Measurements from ENCODE around the gene CENPL. TPM values are rescaled to one million over a fixed set of nuclear protein-coding genes. Genes with fewer than 3 reads are reported as not detected.

The CENPL gene
- total and polyA plus RNA-seq, 10 of the 15 experiments (the other 5 are each of a cell fraction or from before 2014, with no cell fraction given), result 14.9 to 32.1 (median 24.5) TPM

GRCh38 chr1:173861731-173862145, 37.1 kb upstream of the CENPL start (continued):
- TF ChIP-seq, protein P1, sequence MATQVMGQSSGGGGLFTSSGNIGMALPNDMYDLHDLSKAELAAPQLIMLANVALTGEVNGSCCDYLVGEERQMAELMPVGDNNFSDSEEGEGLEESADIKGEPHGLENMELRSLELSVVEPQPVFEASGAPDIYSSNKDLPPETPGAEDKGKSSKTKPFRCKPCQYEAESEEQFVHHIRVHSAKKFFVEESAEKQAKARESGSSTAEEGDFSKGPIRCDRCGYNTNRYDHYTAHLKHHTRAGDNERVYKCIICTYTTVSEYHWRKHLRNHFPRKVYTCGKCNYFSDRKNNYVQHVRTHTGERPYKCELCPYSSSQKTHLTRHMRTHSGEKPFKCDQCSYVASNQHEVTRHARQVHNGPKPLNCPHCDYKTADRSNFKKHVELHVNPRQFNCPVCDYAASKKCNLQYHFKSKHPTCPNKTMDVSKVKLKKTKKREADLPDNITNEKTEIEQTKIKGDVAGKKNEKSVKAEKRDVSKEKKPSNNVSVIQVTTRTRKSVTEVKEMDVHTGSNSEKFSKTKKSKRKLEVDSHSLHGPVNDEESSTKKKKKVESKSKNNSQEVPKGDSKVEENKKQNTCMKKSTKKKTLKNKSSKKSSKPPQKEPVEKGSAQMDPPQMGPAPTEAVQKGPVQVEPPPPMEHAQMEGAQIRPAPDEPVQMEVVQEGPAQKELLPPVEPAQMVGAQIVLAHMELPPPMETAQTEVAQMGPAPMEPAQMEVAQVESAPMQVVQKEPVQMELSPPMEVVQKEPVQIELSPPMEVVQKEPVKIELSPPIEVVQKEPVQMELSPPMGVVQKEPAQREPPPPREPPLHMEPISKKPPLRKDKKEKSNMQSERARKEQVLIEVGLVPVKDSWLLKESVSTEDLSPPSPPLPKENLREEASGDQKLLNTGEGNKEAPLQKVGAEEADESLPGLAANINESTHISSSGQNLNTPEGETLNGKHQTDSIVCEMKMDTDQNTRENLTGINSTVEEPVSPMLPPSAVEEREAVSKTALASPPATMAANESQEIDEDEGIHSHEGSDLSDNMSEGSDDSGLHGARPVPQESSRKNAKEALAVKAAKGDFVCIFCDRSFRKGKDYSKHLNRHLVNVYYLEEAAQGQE (IDR thresholded peaks at IDR 0.05; ENCODE audit: low read depth, low read length), result no peak
- TF ChIP-seq SMC3 (IDR thresholded peaks at IDR 0.05; ENCODE audit: borderline replicate concordance, low read length) (no peak), EZH2 (IDR thresholded peaks at IDR 0.05; ENCODE audit: borderline replicate concordance, control insufficient read depth, low read depth, low read length) (no peak), MYC (IDR thresholded peaks at IDR 0.05; ENCODE audit: insufficient read depth, insufficient read length, insufficient replicate concordance, low read length, severe bottlenecking) (no peak), POLR2A (IDR thresholded peaks at IDR 0.05; ENCODE audit: low read depth, low read length) (peak; percentile 33; the same call in 1 of the 2 replicates), BHLHE40 (IDR thresholded peaks at IDR 0.05; ENCODE audit: borderline replicate concordance in 1 of 2, low read depth in 2 of 2, low read length in 1 of 2) (no peak)

DNA sequence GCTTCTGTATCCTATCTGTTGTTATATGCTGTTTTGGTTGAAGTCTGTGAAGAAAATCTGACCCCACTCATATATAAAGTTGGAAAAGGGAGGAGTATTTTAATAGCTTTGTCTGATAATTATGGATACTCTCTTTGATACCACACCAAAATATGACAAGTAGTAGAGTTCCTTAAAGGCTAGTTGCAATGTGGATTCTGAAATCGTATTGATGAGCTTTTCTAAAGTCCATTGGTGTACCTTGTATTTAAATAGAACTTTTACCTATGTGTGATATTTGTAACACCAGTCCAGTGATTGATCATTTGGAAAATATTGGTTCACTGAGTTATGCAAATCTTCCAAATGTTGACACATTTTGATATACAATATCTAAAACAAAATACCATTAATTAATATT, 35.4 kb upstream of the CENPL start:
- H3K4me2 ChIP-seq (ENCODE audit: control insufficient read depth, insufficient read depth), result no peak overlapping the region
- H3K9ac ChIP-seq (ENCODE audit: control insufficient read depth, insufficient read depth, low read length), result no peak overlapping the region
- 39% methylated on average over 1 of the region's 1 CpG for WGBS (ENCODE audit: insufficient coverage, insufficient replicate concordance, low lambda C conversion rate, missing lambda C conversion rate)
- no peaks in the 10 kb centered on the region for H4K20me1 ChIP-seq (ENCODE audit: control insufficient read depth, insufficient read depth)
- peaks cover 10% of the 10 kb centered on the region for H3K79me2 ChIP-seq (ENCODE audit: control insufficient read depth, insufficient read depth, low read length)
- no peak overlapping the region for H3K4me3 ChIP-seq
- RAD21 ChIA-PET (ENCODE audit: unreplicated experiment), result interaction anchor here (0.6 to 1.1 kb wide), 3 partner anchors 9 to 157 kb away, joined by 3 to 7 read pairs (median 4); no protein-coding TSS in a partner anchor
- in situ Hi-C loops (cut with MboI), result no loop called here
- H2AFZ ChIP-seq (ENCODE audit: control insufficient read depth, low read depth, low read length), result no peak overlapping the region
- peaks cover 1 to 21% of the 10 kb centered on the region in 2 experiments for H3K36me3 ChIP-seq (ENCODE audit: control insufficient read depth in 2 of 2, insufficient read depth in 2 of 2, low read length in 1 of 2)
- SMC1A ChIA-PET (ENCODE audit: uncharacterized antibody, unreplicated experiment), result interaction anchor here (2.2 kb wide), 1 partner anchor 1034 kb away, joined by 5 read pairs; no protein-coding TSS in a partner anchor
- intact Hi-C loops (cut with micrococcal nuclease; ENCODE audit: unreplicated experiment), result loop anchor here (10.0 kb wide), 2 partner anchors 145 to 355 kb away; no protein-coding TSS in a partner anchor
- CTCF ChIA-PET, result interaction anchor here (1.1 to 1.2 kb wide), 2 partner anchors 11 to 25 kb away, joined by 3 read pairs; no protein-coding TSS in a partner anchor
- POLR2A ChIA-PET, result interaction anchor here (0.7 to 0.9 kb wide), 2 partner anchors 9 to 25 kb away, joined by 3 to 4 read pairs; no protein-coding TSS in a partner anchor
- H3K27ac ChIP-seq (ENCODE audit: control insufficient read depth, insufficient read depth), result no peak overlapping the region
- no TSS peak for BruUV-seq (replicated peaks)
- no peaks in the 10 kb centered on the region for H3K27me3 ChIP-seq (replicated peaks in 1 of 2; ENCODE audit: control insufficient read depth in 2 of 2, insufficient read depth in 2 of 2, low read length in 1 of 2)
- peaks cover 4% of the 10 kb centered on the region; the same call in 1 of the 2 replicates for H3K4me1 ChIP-seq (ENCODE audit: control insufficient read depth, insufficient read depth, low read length)
- DNase-seq (ENCODE audit: low read depth, low spot score) (no peak), FAIRE-seq (peak; percentile 56), ATAC-seq (no peak)
- TF ChIP-seq SIN3A (IDR thresholded peaks at IDR 0.05; ENCODE audit: low read depth, low read length) (no peak), SKIL (IDR thresholded peaks at IDR 0.05; ENCODE audit: low read depth, poor library complexity, severe bottlenecking) (no peak), BMI1 (IDR thresholded peaks at IDR 0.05; ENCODE audit: borderline replicate concordance) (no peak), ZNF207 (IDR thresholded peaks at IDR 0.05; ENCODE audit: borderline replicate concordance) (no peak), MAX (IDR thresholded peaks at IDR 0.05; ENCODE audit: low read depth, low read length) (no peak)
- no peaks in the 10 kb centered on the region for H3K9me3 ChIP-seq (replicated peaks; ENCODE audit: control insufficient read depth, insufficient read depth, low read length)

Data from GM12878 (cell line).